Common myeloid progenitor, CD34-positive (primary cell): ENCODE measurements around the gene SERPINA1.

Experiments
- CTCF ChIA-PET: fragments of 350-600 bp; sonication (Branson Sonifier 250); formaldehyde crosslinking; loops from one replicate; lab custom pipeline; 2021; ENCODE audit warnings: antibody characterized with exemption; lab: Charles Lee
- POLR2A ChIA-PET: fragments of 350-600 bp; sonication (Branson Sonifier 250); formaldehyde crosslinking; loops from one replicate; lab custom pipeline; 2021; ENCODE audit warnings: antibody characterized with exemption; lab: Charles Lee
- DNase-seq, 3 donors: peaks; one replicate each; pipeline versions ENCODE4 v3.0.0 to v3.0.0-alpha.2; 2013
- H3K27ac ChIP-seq, 2 experiments: 1 replicate in 1 of 2; 2 replicates in 1 of 2; pipeline ENCODE4 v1.7.0; 2013; ENCODE audit warnings: inconsistent platforms in 2 of 2, low read length in 2 of 2, mild to moderate bottlenecking in 2 of 2, low read depth in 1 of 2, moderate library complexity in 1 of 2; ENCODE audit not compliant: severe bottlenecking in 2 of 2, insufficient read depth in 1 of 2, poor library complexity in 1 of 2
- H3K27me3 ChIP-seq, 5 experiments: replicated peaks in 2 of 5; 1 replicate in 3 of 5; 2 replicates in 2 of 5; pipeline versions ENCODE4 v1.6.1 to v1.7.0; 2013; ENCODE audit warnings: low read length in 4 of 5, mild to moderate bottlenecking in 2 of 5, moderate library complexity in 2 of 5, inconsistent platforms in 1 of 5; ENCODE audit not compliant: insufficient read depth in 5 of 5, control insufficient read depth in 4 of 5
- H3K36me3 ChIP-seq, 4 experiments: 1 replicate in 2 of 4; 2 replicates in 2 of 4; pipeline versions ENCODE4 v1.6.1 to v1.7.0; 2013; ENCODE audit warnings: low read length in 3 of 4, control low read depth in 1 of 4, mild to moderate bottlenecking in 1 of 4; ENCODE audit not compliant: control insufficient read depth in 4 of 4, insufficient read depth in 4 of 4
- H3K4me1 ChIP-seq, 4 experiments: 1 replicate in 3 of 4; 2 replicates in 1 of 4; pipeline versions ENCODE4 v1.6.1 to v1.7.1; 2013; ENCODE audit warnings: low read length in 3 of 4, mild to moderate bottlenecking in 3 of 4, control low read depth in 1 of 4, inconsistent platforms in 1 of 4, moderate library complexity in 1 of 4; ENCODE audit not compliant: control insufficient read depth in 4 of 4, insufficient read depth in 4 of 4; ENCODE audit errors: control extremely low read depth in 1 of 4
- H3K4me3 ChIP-seq, 7 experiments: 1 replicate in 4 of 7; 2 replicates in 3 of 7; pipeline versions ENCODE4 v1.5.1 to v1.7.0; 2013; ENCODE audit warnings: mild to moderate bottlenecking in 7 of 7, low read length in 6 of 7, moderate library complexity in 6 of 7, inconsistent platforms in 2 of 7, low read depth in 2 of 7, control low read depth in 1 of 7; ENCODE audit not compliant: insufficient read depth in 4 of 7, control insufficient read depth in 1 of 7; ENCODE audit errors: extremely low read depth in 1 of 7
- H3K9me3 ChIP-seq, 5 experiments: 1 replicate in 4 of 5; 2 replicates in 1 of 5; pipeline versions ENCODE4 v1.6.1 to v1.7.1; 2013; ENCODE audit warnings: low read length in 4 of 5, mild to moderate bottlenecking in 2 of 5, inconsistent platforms in 1 of 5, low read depth in 1 of 5, moderate library complexity in 1 of 5; ENCODE audit not compliant: control insufficient read depth in 4 of 5, insufficient read depth in 2 of 5; ENCODE audit errors: control extremely low read depth in 1 of 5
- WGBS: methylation state at CpG from one replicate; pipeline ENCODE4 v1.1.5; 2013; ENCODE audit not compliant: insufficient coverage; 5-methylcytosine and 5-hydroxymethylcytosine counted together

SERPINA1 gene

GRCh38 chr14:94384342-94384741 is 4.1 kb downstream of the SERPINA1 start:
- WGBS = 90% methylated on average over 5 of the region's 7 CpGs
- H3K27ac ChIP-seq = no peak overlapping the region

DNA sequence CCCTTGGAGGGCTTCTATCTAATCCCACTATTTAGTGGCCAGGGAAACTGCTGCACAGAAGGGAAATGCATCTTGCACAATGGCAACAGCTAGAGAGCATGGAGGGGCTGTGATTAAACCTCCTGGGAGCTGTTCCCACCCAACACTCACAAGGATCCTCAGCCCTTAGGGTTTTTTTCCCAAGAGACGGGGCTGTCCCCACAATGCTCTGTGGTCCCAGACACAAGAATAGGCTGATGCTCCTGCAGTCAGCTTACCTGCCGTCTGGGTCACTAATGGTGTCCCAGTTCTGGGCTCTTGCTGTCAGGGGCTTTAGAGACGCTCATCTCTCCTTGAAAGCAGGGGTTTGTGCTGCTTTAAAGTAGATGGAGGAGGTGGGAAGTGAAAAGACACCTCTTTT is 4.6 kb downstream of the SERPINA1 start:
- CTCF ChIA-PET = no interaction called here
- POLR2A ChIA-PET = no interaction called here
- Histone ChIP-seq H3K36me3 (no peaks in the 10 kb centered on the region), H3K27ac (no peak overlapping the region), H3K9me3 (no peaks in the 10 kb centered on the region), H3K4me1 (no peaks in the 10 kb centered on the region), H3K27me3 (peaks cover 0 to 3% (median 2%) of the 10 kb centered on the region in 5 experiments), H3K4me3 (no peak overlapping the region)
- no peak for DNase-seq
- 84% methylated on average over 2 of the region's 3 CpGs for WGBS

More at GRCh38 chr14:94384342-94384741, 4.1 kb downstream of the SERPINA1 start:
- Histone ChIP-seq H3K27me3 (peaks cover 0 to 3% (median 2%) of the 10 kb centered on the region in 5 experiments), H3K9me3 (no peaks in the 10 kb centered on the region), H3K36me3 (no peaks in the 10 kb centered on the region), H3K4me3 (no peak overlapping the region), H3K4me1 (no peaks in the 10 kb centered on the region)
- no peak for DNase-seq
- ChIA-PET POLR2A (no interaction called here), CTCF (no interaction called here)

DNA sequence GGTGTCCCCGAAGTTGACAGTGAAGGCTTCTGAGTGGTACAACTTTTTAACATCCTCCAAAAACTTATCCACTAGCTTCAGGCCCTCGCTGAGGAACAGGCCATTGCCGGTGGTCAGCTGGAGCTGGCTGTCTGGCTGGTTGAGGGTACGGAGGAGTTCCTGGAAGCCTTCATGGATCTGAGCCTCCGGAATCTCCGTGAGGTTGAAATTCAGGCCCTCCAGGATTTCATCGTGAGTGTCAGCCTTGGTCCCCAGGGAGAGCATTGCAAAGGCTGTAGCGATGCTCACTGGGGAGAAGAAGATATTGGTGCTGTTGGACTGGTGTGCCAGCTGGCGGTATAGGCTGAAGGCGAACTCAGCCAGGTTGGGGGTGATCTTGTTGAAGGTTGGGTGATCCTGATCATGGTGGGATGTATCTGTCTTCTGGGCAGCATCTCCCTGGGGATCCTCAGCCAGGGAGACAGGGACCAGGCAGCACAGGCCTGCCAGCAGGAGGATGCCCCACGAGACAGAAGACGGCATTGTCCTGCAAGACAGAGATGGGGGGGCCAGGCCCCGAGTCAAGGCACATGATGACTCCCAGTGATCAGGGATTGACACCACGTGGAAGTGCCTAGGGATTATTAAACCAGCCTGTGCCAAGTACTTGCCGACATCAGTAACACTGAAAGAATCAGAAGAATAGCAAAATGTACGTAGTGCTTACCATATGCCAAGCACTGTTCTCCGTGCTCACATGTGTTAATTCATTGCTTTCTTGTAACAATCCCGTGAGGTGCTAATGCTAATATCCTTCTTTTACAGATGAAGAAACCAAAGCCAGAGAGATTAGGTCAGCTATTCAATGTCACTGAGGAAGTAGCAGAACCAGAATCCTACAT is 5.4 kb downstream of the SERPINA1 start:
- CTCF ChIA-PET = no interaction called here
- POLR2A ChIA-PET = no interaction called here
- no peak overlapping the region for H3K4me3 ChIP-seq

GRCh38 chr14:94382099-94382715 is 6.2 kb downstream of the SERPINA1 start:
- ChIA-PET CTCF (no interaction called here), POLR2A (no interaction called here)
- H3K36me3 ChIP-seq = no peaks in the 10 kb centered on the region
- H3K4me3 ChIP-seq = no peak overlapping the region
- H3K9me3 ChIP-seq = no peaks in the 10 kb centered on the region
- H3K27ac ChIP-seq = no peak overlapping the region
- H3K27me3 ChIP-seq = peaks cover 0 to 3% (median 2%) of the 10 kb centered on the region in 5 experiments
- H3K4me1 ChIP-seq = no peaks in the 10 kb centered on the region
- 91% methylated on average over 3 of the region's 4 CpGs for WGBS
- no peak for DNase-seq

More for the DNA sequence above, 5.4 kb downstream of the SERPINA1 start:
- Histone ChIP-seq H3K27ac (no peak overlapping the region), H3K36me3 (no peaks in the 10 kb centered on the region), H3K27me3 (peaks cover 0 to 3% (median 2%) of the 10 kb centered on the region in 5 experiments), H3K4me1 (no peaks in the 10 kb centered on the region), H3K9me3 (no peaks in the 10 kb centered on the region)
- no peak for DNase-seq
- WGBS = 91% methylated on average over 18 of the region's 18 CpGs

- Histone ChIP-seq H3K27me3 (peaks cover 0 to 3% (median 2%) of the 10 kb centered on the region in 5 experiments), H3K4me3 (no peak overlapping the region), H3K9me3 (no peaks in the 10 kb centered on the region), H3K4me1 (no peaks in the 10 kb centered on the region), H3K36me3 (no peaks in the 10 kb centered on the region), H3K27ac (no peak overlapping the region)
- no peak for DNase-seq
- WGBS = 86% methylated on average over 7 of the region's 7 CpGs
- ChIA-PET CTCF (no interaction called here), POLR2A (no interaction called here)
Measured at GRCh38 chr14:94381149-94382030, 7.0 kb downstream of the SERPINA1 start.

GRCh38 chr14:94380225-94381148 is 7.9 kb downstream of the SERPINA1 start:
- POLR2A ChIA-PET = no interaction called here
- Histone ChIP-seq H3K27ac (no peak overlapping the region), H3K9me3 (no peaks in the 10 kb centered on the region), H3K4me1 (no peaks in the 10 kb centered on the region), H3K36me3 (no peaks in the 10 kb centered on the region), H3K27me3 (peaks cover 0 to 3% (median 2%) of the 10 kb centered on the region in 5 experiments), H3K4me3 (no peak overlapping the region)
- DNase-seq = no peak
- CTCF ChIA-PET = no interaction called here
- 89% methylated on average over 13 of the region's 16 CpGs for WGBS
